DMS153 treated with DMSO at 0.1 percent for 48 hours (cell line): ENCODE data around the gene SATB1.

Experiments
- DNase-seq: peaks from one replicate; lab custom pipeline; 2025; ENCODE audit not compliant: unreplicated experiment; lab: John Stamatoyannopoulos, UW

SATB1 gene

DNA sequence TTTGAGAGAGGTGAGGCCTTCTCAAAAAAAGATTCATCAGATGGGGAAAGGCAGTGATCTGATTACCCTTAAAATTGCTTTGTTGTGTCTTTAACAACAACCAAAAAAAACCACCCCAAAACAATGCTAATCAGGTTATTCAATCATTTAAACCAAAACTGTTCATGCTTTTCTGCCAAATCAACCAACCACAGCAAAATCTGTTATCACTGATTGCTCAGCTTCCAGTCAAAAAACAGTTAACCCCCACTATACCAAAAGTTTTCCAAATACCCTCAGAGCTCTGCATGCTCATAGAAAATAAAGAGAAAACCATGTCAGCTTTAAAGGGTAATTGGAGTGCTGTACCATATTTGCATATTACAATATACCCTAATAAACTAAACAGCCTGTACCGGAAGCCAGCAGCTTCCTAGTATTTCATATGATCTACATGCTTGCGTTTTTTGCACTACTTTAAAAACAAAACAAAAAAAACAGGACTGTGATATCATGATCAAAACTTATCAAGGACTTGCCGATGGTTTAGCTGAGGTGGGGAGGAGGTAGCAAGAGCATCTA is 22.8 kb downstream of the SATB1 start:
- DNase-seq, result no peak

DNA sequence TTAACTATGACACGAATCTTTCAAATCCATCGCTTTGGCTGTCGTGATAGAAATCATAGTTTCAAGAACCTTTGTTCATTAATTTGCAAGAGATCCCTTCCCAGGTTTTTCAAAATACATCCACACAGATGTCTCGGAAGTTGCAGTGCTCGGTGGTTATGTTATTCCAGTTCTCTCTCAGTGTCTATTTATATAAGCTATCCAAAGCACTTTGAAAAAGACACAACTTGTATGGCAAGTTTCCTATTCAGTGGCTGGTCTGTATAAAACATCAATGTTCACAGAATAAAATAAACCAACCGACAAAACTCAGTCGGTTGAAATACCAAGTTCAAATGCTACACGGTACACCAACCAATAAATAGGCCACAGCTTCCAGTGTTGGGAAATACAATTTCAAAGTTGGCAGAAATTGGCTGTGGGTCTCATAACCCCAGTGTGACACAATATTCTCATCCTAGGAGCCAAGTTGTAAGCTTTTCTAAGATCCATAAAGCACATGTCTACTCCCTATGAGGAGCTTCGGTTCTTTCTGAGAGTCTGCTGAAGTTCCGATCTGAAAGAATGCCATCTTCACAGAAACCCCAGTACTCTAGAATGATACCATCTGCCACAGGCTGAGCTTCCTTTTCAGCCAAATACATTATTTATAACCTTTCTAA is 23.7 kb downstream of the SATB1 start:
- DNase-seq, result no peak

DNA sequence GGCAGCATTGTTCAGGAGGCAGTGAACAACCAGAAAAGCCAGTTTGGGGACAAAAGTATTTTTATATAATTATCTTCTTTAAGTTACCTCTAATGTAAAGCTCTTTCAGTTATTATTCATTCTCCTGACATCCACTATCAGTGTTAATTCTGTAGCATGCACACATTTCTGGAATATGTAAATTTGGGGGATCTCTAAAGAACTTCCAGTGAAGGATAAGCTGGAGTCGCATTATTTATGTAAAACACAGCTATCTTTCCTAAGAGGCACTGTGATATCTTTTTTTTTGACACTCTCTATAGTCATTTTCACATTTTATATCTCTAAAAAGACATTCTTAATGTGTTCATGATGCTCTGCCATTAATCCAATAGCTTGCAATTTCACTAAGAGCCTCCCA is 26.7 kb downstream of the SATB1 start:
- DNase-seq, result no peak

DNA sequence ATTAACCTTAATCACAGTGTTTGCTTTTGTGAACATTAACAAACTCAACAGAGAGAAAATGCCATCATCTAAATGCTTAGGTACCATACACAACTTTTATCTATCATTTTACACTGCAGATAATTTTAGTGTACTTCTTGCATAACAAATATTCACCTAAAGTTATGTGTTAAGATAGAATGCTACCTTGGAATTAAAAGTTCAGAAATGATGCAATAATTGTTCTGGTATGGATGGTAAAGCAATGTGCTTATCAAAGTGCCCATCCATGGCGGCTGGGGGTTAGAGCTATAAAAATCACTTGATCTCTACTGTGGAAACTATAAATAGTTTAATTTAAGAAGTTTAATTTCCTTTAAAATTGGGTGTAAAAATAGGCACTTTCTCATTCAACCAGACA is 28.7 kb downstream of the SATB1 start:
- DNase-seq, result no peak

DNA sequence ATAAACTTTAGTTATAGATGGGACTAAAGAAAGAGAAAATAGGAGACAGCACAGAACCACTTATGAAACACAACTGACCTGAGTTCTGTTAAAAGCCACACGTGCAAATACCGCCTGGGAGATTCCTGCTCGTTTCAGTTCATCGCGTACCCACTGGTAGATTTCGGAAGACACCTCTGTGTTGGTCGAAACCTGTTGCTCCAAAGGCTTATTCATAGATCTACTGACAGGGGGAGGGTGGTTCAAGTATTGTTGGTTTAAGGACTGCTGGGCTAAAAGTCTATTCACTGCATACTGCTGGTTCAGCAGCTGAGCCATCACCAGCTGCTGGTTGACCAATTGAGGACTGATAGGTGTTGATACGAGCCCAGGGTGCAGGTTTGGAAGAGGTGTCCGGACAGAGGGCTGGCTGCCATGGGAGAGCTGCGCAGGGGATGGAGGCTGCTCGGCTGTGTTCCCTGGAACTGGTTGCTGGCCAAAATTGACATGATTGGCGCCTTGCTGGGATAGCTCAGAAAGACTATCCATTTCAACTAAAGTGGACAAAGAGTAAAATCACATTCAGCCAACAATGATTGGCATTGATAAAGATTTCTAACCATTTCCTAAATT is 30.6 kb downstream of the SATB1 start:
- no peak for DNase-seq

DNA sequence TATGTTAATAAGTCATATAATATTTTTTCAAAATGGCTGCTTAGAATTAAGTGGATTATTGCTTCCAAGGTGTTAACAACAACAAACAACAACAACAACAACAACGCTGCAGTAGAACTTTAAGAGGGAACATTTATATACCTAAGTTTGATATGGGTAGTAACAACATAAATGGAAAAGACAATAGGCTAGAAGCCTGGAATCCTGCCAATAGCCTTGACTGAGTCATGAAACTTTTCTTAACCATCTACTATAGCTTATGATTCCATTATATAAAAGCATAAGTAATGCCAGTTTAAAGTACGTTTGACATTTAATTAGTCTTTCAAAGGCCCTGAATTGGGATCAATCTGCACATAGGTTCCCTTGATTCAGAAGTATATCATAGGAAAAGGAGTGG is 31.2 kb downstream of the SATB1 start:
- no peak for DNase-seq

DNA sequence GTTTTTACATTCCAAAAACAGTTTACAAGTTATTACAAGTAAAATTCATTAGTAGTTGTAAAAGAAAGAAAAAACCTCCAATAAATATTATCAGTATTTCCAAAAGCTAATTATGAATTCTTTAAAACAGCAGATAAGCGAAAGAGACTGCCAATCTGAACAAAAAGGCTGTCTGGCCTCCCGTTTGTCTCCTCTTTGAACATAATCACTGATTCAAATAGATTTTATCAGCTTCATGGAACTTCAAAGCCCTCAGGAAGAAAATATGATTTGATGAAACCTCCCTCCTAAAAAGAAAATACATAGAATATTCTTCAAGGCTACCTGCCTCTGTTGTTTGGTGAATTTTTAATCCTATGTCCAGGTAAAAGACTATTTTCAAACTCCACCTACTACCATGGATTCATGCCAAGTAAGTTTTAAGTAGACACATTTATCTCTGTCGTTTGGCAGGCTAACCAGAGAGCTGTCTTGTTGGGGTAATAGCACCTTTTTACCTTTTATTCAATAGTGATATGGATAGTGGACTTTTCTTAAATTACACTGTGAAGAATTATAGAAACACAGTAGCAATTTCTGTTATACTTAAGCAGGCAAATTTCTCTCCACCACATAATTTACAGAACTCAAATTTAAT is 35.0 kb downstream of the SATB1 start:
- DNase-seq, result no peak

DNA sequence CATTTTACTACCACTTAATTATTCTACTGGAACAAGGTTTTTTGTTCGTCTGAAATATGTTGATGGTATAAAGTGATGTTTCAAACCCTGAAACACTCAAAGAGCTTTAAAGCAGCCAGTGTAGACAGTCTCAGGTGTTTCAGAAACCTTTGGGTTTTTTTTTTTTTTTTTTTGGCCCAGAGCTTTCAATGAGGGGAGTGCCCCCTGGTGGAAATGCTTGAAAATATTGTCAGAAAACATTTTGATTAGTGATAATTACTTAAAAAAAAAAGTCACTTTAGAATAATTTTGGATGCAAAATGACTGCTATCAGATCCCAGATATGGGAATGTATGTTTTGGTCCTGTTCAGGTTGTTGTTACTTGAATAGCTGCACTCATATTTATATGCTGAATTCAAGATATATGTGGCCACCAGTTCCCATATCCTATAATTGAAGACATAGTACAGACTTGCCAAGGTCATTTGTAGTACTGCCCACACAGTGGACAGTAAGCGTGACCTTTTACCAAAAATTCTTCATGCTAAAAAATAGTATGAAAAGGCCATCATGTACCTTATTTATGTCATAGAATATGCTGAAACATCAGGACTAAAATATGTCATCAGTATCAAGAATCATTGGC is 35.9 kb downstream of the SATB1 start:
- no peak for DNase-seq

DNA sequence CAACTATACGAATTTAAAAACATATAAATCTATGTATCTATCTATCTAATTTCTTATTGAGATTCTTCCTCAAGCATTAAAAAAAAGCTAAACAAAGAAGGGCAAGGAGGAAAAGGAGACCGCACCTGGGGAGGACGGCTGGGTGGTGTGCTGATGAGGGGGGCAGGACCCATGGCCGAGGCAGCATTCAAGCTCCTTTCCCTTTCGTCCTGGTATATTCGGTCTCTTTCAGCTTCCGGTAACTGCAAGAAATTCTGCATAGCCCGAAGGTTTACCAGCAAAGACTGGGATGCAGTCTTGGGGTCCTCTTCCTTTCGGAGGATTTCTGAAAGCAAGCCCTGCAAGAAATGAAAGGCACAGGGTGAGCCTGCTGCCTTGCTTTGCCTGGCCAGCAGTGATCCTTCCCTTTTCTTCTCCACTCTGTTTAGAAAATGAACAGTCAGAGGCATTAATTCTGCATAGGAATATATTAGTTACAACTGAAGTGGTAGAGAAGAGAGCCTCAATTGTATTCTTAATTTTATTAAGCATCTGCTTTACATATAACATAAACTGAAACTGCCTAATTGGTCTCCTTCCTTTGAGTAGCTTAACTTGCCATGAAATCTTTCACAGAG is 38.8 kb downstream of the SATB1 start:
- DNase-seq, result no peak

DNA sequence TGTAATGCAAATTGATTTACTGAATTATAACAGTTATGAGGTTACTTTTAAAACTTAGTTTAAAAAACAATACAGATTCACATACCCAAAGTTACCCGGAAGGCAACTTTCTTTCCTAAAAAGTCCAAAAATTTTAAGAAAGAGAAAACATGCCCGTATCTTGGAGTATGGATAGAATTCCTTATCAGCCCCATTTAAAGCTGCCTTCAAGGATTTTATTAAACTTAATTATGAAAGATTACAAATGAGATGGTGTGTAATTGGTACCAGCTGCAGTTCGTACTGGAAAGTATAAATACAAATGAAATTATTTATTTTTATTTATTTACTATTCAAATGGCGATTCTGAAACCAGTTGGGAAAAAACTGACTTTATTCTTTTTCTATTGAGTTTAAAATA is 39.4 kb downstream of the SATB1 start:
- DNase-seq, result no peak

DNA sequence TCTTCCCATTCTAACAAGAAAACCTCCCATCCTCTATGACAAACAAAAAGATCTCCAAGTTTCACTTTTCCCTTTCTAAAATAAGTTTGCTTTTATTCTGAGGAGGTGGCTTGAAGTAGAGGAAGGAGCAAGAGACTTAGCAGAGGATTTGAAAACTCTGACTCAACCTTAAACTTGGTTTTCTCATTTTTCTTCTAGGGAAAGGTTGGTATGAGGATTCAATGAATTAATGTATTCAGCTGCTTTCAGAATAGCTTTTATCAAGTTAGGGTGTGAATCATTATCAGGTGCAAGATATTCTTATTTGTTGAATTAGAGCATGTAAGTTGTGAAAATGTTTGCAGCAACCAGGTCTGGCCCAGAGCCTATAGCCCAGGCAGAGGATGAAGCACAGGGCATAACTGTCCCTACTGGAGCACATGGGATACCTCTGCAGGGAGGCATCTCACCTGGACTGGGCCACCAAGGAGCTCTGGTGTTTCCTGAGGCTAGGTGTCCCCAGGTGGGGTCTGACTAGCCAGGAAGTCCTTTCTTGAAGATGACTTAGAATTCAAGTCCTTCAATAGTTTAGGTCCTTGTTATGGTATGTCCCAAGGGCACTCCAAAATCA is 42.3 kb downstream of the SATB1 start:
- DNase-seq, result no peak

DNA sequence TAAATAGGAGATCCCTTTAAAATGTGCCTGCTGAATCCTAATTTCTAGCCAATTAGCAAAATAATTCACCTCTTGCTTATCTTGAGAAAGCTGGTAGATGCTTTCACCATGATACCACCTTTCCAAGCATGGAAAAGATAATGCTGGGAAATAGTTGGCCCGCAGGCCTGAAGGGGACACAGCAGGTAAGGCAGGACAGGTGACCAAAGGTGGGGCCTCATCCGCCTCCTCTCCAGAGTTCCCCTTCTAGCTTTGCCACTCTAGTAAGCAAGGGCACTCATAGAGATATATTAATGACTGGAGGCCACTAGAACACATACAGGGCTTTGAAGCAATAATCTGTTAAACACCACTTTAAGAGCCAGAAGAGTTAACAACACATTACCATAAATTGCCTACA is 45.5 kb downstream of the SATB1 start:
- no peak for DNase-seq

DNA sequence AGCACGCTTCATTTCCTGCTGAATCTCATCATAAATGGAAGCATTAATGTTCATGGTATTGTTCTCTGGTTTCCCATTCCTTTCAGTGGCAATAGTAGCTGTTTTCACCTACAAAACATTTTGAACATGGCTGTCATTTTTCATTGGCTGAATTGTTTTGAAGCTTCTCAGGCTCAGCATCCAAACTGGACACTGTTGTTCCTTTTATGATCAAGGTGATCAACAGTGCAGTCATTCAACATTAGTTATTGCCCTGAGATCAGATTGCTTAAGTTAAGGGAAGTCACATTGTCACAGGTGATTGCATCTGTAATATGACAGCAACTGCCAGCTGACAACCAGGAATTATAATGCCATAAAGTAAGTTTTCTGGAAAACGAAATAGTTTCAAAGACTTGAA is 46.9 kb downstream of the SATB1 start:
- peak; percentile 43 for DNase-seq

DNA sequence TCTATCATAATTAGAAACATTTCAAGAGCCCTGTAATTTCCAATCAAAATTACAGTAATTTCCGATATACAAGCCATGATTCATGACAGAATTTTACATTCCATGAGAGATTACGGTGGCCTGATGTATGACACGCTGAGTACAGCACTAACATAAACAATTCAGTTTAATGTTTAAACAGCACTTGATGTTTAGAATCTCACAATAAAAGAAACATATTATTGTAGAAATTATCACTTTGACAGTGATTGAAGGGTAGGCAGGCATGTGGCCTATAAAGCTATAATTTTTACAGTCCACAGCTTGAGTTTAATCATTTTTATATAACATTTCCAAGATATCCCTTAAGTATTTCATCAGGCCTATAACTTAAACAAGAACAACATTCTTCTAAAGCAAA is 48.5 kb downstream of the SATB1 start:
- no peak for DNase-seq

DNA sequence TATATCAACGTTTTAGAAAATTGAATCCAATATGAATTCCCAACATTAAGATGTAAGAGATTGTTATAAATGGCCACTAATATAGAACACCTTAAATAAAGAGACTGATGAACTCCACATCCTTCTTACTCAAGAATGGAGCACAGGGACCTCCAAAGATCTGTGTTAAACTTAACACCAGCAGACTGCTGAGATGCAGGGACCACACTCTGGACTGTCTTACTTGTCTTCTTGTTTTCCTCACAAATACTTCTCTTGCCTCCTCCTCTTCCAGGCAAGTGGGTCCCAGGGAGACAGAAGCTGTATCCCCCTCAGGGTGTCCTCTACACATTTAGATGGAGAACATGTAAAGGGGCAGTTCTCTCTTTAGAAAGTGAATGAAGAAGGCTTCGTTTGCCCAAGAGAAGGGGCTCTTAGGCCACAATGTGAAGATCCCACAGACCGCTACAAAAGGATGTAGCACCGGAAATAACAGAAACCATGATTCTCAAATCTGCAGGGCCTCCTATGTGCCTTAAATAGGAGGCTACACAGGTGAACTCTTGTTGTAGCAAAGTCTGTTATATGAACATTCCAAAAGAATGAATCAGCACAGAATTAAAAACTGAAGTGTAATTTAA is 52.2 kb downstream of the SATB1 start:
- no peak for DNase-seq

DNA sequence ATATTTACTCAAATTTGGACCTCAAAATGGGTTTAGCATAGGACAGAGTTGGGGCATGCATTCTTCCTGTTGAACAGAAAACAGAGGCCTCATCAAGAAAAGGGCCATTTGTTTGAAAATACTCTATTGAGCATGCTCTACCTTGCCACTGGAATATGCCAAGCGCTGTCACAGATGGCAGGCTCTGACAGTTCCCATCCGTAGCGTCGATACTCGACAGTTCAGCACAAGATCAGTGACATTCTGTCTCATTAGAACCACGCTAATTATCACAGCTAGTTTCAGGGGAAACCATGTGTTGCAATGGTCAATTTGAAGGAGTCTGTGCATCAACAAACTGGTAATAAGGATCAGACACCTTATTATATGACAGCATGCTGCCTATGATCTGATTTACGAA is 54.5 kb downstream of the SATB1 start:
- DNase-seq, result no peak

DNA sequence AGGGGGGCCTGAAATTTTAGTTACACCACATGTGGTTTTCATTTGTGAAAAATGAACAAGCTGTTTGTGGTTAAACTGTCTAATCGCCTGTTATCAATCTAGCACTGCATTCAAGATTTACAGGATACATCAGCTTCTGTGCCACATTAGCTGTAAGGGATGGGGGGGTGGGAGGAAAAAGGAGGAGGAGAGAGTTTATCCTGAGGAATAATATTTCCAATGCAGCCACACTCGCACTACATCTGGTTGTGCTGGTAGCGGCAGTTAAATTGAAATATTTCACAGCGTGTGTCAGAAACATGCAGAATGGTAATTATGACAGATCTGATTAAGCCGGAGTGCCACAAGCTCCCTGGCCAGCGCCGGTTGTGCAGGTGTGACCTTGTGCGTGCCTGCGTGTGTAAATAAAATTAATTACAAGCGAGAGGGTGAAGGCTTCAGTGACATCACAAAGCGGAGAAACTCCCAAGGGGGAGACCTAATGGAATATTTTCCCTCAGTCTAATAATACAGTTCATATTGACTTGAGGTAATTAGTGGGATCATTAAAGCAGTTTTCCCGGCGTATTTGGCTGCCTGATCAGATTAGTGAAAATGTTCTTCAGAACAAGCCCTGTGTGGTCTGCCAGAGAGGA is 55.5 kb downstream of the SATB1 start:
- DNase-seq, result peak; percentile 17

DNA sequence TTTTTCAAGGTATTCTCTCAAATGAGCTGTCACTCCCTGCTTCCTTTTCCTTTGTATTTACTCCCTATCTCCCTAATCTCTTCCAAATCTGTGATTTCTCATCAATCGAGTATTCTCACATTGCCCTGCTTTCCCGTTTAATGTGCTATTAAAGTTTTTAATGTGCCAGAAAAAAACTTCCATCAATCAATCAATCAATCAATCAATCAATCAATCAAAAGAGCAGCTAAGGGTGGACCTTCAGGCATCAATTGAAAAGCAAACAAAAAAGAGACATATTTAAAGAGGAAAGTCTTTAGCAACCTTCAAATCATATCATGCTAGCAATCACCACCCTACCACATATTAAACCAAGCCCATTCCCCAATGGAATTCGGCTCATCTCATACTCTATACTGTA is 58.9 kb downstream of the SATB1 start:
- DNase-seq, result no peak

DNA sequence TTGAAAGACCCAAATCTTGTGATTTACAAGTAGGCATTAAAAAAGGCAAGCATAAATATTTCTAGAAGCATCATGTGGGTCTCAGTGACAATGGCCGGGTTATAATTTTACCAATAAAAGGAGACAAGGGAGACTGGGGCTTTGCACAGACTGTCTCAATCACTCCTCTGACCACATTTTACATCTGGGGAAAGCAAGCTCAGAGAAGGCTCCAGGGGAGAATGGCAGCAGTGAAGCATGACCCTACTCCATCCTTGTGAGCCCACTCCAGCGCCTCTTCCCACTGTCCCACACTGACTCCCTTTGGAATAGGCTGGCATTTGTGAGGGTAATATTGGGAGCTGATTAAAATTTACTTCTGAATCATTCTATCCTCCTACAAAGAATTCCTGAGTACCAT is 61.8 kb downstream of the SATB1 start:
- no peak for DNase-seq

DNA sequence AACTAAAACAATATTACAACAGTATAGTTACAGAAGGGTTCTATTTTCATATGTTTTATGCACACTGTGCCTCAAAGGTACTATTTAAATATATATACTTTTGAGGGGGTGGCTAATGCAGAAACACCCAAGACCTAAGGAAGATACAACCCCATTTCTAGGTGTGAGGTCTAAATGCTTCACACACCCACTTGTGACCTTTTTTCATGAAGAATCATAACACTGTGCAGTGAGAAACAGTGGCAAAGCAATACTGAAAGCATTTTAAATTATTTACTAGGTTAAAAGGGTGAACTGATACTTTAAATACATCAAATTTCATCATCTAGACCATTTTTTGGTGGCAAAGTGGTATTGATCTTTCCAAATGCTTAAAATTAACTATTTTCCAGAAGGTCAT is 67.4 kb downstream of the SATB1 start:
- no peak for DNase-seq
